ENCODE results near the gene C19orf85. TPM values are rescaled to one million over a fixed set of nuclear protein-coding genes. Genes with fewer than 3 reads are reported as not detected.
A peak's percentile ranks its signal among the peaks of the same experiment; 100 is the strongest.

C19orf85 gene
- total and polyA plus RNA-seq, 2 experiments from 2014 or later, result 1.7 to 3.4 TPM

- TF ChIP-seq, protein P1, sequence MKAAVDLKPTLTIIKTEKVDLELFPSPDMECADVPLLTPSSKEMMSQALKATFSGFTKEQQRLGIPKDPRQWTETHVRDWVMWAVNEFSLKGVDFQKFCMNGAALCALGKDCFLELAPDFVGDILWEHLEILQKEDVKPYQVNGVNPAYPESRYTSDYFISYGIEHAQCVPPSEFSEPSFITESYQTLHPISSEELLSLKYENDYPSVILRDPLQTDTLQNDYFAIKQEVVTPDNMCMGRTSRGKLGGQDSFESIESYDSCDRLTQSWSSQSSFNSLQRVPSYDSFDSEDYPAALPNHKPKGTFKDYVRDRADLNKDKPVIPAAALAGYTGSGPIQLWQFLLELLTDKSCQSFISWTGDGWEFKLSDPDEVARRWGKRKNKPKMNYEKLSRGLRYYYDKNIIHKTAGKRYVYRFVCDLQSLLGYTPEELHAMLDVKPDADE (IDR thresholded peaks at IDR 0.05), result no peak
- TF ChIP-seq STAT1 (IDR thresholded peaks at IDR 0.05; ENCODE audit: unreplicated experiment), result no peak
- TF ChIP-seq JUNB (IDR thresholded peaks at IDR 0.05; ENCODE audit: unreplicated experiment), result no peak
Observed at GRCh38 chr19:55419103-55419502, 45.4 kb downstream of the C19orf85 start (continued).

DNA sequence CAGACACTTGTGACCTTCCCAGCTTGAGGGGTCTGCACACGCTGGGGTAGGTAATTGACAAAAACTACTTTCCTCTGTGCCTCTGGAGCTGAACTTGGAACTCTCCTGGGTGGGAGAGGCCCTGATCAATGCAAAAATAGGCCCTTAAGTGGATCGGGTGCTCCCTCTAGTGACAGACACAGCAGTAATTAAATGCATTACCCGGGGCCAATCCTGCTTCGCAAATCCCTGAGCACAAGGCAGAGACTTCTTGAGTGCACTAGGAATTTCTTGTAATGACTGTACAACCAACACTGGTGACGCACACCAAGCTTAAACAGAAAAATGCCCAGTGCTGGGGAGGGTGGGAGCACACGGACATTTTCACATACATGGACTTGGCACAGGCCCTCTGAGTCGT lies 46.4 kb downstream of the C19orf85 start:
- peaks cover 7% of the 10 kb centered on the region; the same call in 1 of the 2 replicates for H3K27me3 ChIP-seq (ENCODE audit: insufficient read depth)
- Mint-ChIP-seq H3K27ac (no peak overlapping the region), H3K9me3 (peaks cover 14% of the 10 kb centered on the region), H3K4me1 (peaks cover 2% of the 10 kb centered on the region; the same call in 2 of the 3 replicates), H3K36me3 (ENCODE audit: low read depth) (no peaks in the 10 kb centered on the region; the same call in 2 of the 3 replicates), H3K27me3 (ENCODE audit: insufficient read depth, low read depth, poor library complexity) (peaks cover 21% of the 10 kb centered on the region), H3K4me3 (no peak overlapping the region; the same call in 2 of the 3 replicates)
- H3K9me2 ChIP-seq (ENCODE audit: insufficient read depth), result no peaks in the 10 kb centered on the region
- H3K27ac ChIP-seq (ENCODE audit: low read depth), result no peak overlapping the region
- no peak overlapping the region for H3K4me3 ChIP-seq
- H2AFZ ChIP-seq, result peak overlapping the region; percentile 48; the same call in 1 of the 2 replicates
- no peak overlapping the region for H3K4me2 ChIP-seq
- no peaks in the 10 kb centered on the region for H3K4me1 ChIP-seq (ENCODE audit: insufficient read depth)
- H3F3A ChIP-seq (replicated peaks; ENCODE audit: low read depth), result no peaks in the 10 kb centered on the region
- H4K20me1 ChIP-seq (replicated peaks; ENCODE audit: insufficient read depth), result no peaks in the 10 kb centered on the region
- peak; percentile 92 for DNase-seq (ENCODE audit: low spot score)
- no peaks in the 10 kb centered on the region for H3K36me3 ChIP-seq (ENCODE audit: insufficient read depth)
- peak; percentile 98 for ATAC-seq
- TF ChIP-seq CREB1 (CRISPR knock-in tag; IDR thresholded peaks at IDR 0.05; ENCODE audit: low read depth) (0 out of 2 replicates have a peak, but pooled peaks have one; percentile 20), ZNF331 (CRISPR knock-in tag; IDR thresholded peaks at IDR 0.05; ENCODE audit: low read depth) (no peak), CTCF (conservative IDR thresholded peaks at IDR 0.05; ENCODE audit: low read depth in 2 of 2) (peak; percentile 83 to 94), REST (IDR thresholded peaks at IDR 0.05; ENCODE audit: unreplicated experiment) (no peak)
- H3K79me2 ChIP-seq (replicated peaks; ENCODE audit: insufficient read depth), result no peaks in the 10 kb centered on the region

Other genes starting within 250 kb of the C19orf85 start
- 2.9 and 3.2 TPM in 2 replicates for gene TMEM86B, start 236.0 kb downstream of the C19orf85 start, total RNA-seq (2014; rRNA removed; shearing (Covaris generic))
- 1.1 and 1.7 TPM in 2 replicates for gene TMEM86B, start 236.0 kb downstream of the C19orf85 start, polyA plus RNA-seq (2016; fragmentation: Nextera tagmentation; extraction: Ambion mirVana)
- 62.5 and 70.8 TPM in 2 replicates for gene PPP6R1, start 205.7 kb downstream of the C19orf85 start, total RNA-seq (2014; rRNA removed; shearing (Covaris generic))
- gene PPP6R1, start 205.7 kb downstream of the C19orf85 start, polyA plus RNA-seq (2016; fragmentation: Nextera tagmentation; extraction: Ambion mirVana), result 22.2 and 24.9 TPM in 2 replicates
- gene HSPBP1, start 184.6 kb downstream of the C19orf85 start, total RNA-seq (2014; rRNA removed; shearing (Covaris generic)), result 91.0 and 91.1 TPM in 2 replicates
- 81.9 and 83.6 TPM in 2 replicates for gene HSPBP1, start 184.6 kb downstream of the C19orf85 start, polyA plus RNA-seq (2016; fragmentation: Nextera tagmentation; extraction: Ambion mirVana)
- gene BRSK1, start 180.8 kb downstream of the C19orf85 start, total RNA-seq (2014; rRNA removed; shearing (Covaris generic)), result 11.3 and 17.2 TPM in 2 replicates
- gene BRSK1, start 180.8 kb downstream of the C19orf85 start, polyA plus RNA-seq (2016; fragmentation: Nextera tagmentation; extraction: Ambion mirVana), result 2.3 and 3.4 TPM in 2 replicates
- gene TMEM150B, start 139.4 kb downstream of the C19orf85 start, total RNA-seq (2014; rRNA removed; shearing (Covaris generic)), result not detected in 2 replicates
- 0.29 and 0.40 TPM in 2 replicates for gene TMEM150B, start 139.4 kb downstream of the C19orf85 start, polyA plus RNA-seq (2016; fragmentation: Nextera tagmentation; extraction: Ambion mirVana)
- 34.3 and 43.2 TPM in 2 replicates for gene KMT5C, start 124.9 kb downstream of the C19orf85 start, total RNA-seq (2014; rRNA removed; shearing (Covaris generic))
- 12.9 and 14.2 TPM in 2 replicates for gene KMT5C, start 124.9 kb downstream of the C19orf85 start, polyA plus RNA-seq (2016; fragmentation: Nextera tagmentation; extraction: Ambion mirVana)
- gene COX6B2, start 110.0 kb downstream of the C19orf85 start, total RNA-seq (2014; rRNA removed; shearing (Covaris generic)), result 2.7 and 2.9 TPM in 2 replicates
- 5.3 and 5.7 TPM in 2 replicates for gene COX6B2, start 110.0 kb downstream of the C19orf85 start, polyA plus RNA-seq (2016; fragmentation: Nextera tagmentation; extraction: Ambion mirVana)
- not detected in 2 replicates for gene GARIN5B, start 101.5 kb downstream of the C19orf85 start, total RNA-seq (2014; rRNA removed; shearing (Covaris generic))
- gene GARIN5B, start 101.5 kb downstream of the C19orf85 start, polyA plus RNA-seq (2016; fragmentation: Nextera tagmentation; extraction: Ambion mirVana), result not detected in 2 replicates
- 1.1 and 2.2 TPM in 2 replicates for gene IL11, start 94.3 kb downstream of the C19orf85 start, total RNA-seq (2014; rRNA removed; shearing (Covaris generic))
- 0.58 and 1.7 TPM in 2 replicates for gene IL11, start 94.3 kb downstream of the C19orf85 start, polyA plus RNA-seq (2016; fragmentation: Nextera tagmentation; extraction: Ambion mirVana)
- not detected in 2 replicates for gene TMEM190, start 87.9 kb downstream of the C19orf85 start, total RNA-seq (2014; rRNA removed; shearing (Covaris generic))
- gene TMEM190, start 87.9 kb downstream of the C19orf85 start, polyA plus RNA-seq (2016; fragmentation: Nextera tagmentation; extraction: Ambion mirVana), result 4.2 and 4.8 TPM in 2 replicates
- 4.1 and 7.5 TPM in 2 replicates for gene TMEM238, start 80.5 kb downstream of the C19orf85 start, total RNA-seq (2014; rRNA removed; shearing (Covaris generic))
- gene TMEM238, start 80.5 kb downstream of the C19orf85 start, polyA plus RNA-seq (2016; fragmentation: Nextera tagmentation; extraction: Ambion mirVana), result 0.55 and 0.59 TPM in 2 replicates
- gene RPL28, start 78.8 kb downstream of the C19orf85 start, total RNA-seq (2014; rRNA removed; shearing (Covaris generic)), result 463 and 737 TPM in 2 replicates
- 1,528 and 1,802 TPM in 2 replicates for gene RPL28, start 78.8 kb downstream of the C19orf85 start, polyA plus RNA-seq (2016; fragmentation: Nextera tagmentation; extraction: Ambion mirVana)
- 363 and 469 TPM in 2 replicates for gene UBE2S, start 57.0 kb downstream of the C19orf85 start, total RNA-seq (2014; rRNA removed; shearing (Covaris generic))
- gene UBE2S, start 57.0 kb downstream of the C19orf85 start, polyA plus RNA-seq (2016; fragmentation: Nextera tagmentation; extraction: Ambion mirVana), result 523 and 533 TPM in 2 replicates
- 1.4 and 1.6 TPM in 2 replicates for gene SHISA7, start 21.5 kb downstream of the C19orf85 start, total RNA-seq (2014; rRNA removed; shearing (Covaris generic))
- 0.32 and 0.37 TPM in 2 replicates for gene SHISA7, start 21.5 kb downstream of the C19orf85 start, polyA plus RNA-seq (2016; fragmentation: Nextera tagmentation; extraction: Ambion mirVana)
- gene ISOC2, start 3.1 kb downstream of the C19orf85 start, total RNA-seq (2014; rRNA removed; shearing (Covaris generic)), result 82.1 and 85.2 TPM in 2 replicates
- gene ISOC2, start 3.1 kb downstream of the C19orf85 start, polyA plus RNA-seq (2016; fragmentation: Nextera tagmentation; extraction: Ambion mirVana), result 62.6 and 76.5 TPM in 2 replicates
- gene ZNF628, start 11.9 kb upstream of the C19orf85 start, total RNA-seq (2014; rRNA removed; shearing (Covaris generic)), result 10.7 and 12.7 TPM in 2 replicates
- 3.9 and 4.9 TPM in 2 replicates for gene ZNF628, start 11.9 kb upstream of the C19orf85 start, polyA plus RNA-seq (2016; fragmentation: Nextera tagmentation; extraction: Ambion mirVana)
- 25.4 and 27.8 TPM in 2 replicates for gene NAT14, start 20.4 kb upstream of the C19orf85 start, total RNA-seq (2014; rRNA removed; shearing (Covaris generic))
- gene NAT14, start 20.4 kb upstream of the C19orf85 start, polyA plus RNA-seq (2016; fragmentation: Nextera tagmentation; extraction: Ambion mirVana), result 39.6 and 45.5 TPM in 2 replicates
- 0.69 and 1.2 TPM in 2 replicates for gene SSC5D, start 23.7 kb upstream of the C19orf85 start, total RNA-seq (2014; rRNA removed; shearing (Covaris generic))
- 0.14 and 0.23 TPM in 2 replicates for gene SSC5D, start 23.7 kb upstream of the C19orf85 start, polyA plus RNA-seq (2016; fragmentation: Nextera tagmentation; extraction: Ambion mirVana)
- 2.0 and 3.5 TPM in 2 replicates for gene SBK2, start 72.4 kb upstream of the C19orf85 start, total RNA-seq (2014; rRNA removed; shearing (Covaris generic))
- gene SBK2, start 72.4 kb upstream of the C19orf85 start, polyA plus RNA-seq (2016; fragmentation: Nextera tagmentation; extraction: Ambion mirVana), result 0.82 and 1.1 TPM in 2 replicates
- gene SBK3, start 80.8 kb upstream of the C19orf85 start, total RNA-seq (2014; rRNA removed; shearing (Covaris generic)), result 0.23 and 0.94 TPM in 2 replicates
- 0.27 and 0.80 TPM in 2 replicates for gene SBK3, start 80.8 kb upstream of the C19orf85 start, polyA plus RNA-seq (2016; fragmentation: Nextera tagmentation; extraction: Ambion mirVana)
- 8.4 and 12.2 TPM in 2 replicates for gene ZNF579, start 116.1 kb upstream of the C19orf85 start, total RNA-seq (2014; rRNA removed; shearing (Covaris generic))
- gene ZNF579, start 116.1 kb upstream of the C19orf85 start, polyA plus RNA-seq (2016; fragmentation: Nextera tagmentation; extraction: Ambion mirVana), result 7.3 and 8.6 TPM in 2 replicates
- 10.1 and 12.6 TPM in 2 replicates for gene FIZ1, start 134.8 kb upstream of the C19orf85 start, total RNA-seq (2014; rRNA removed; shearing (Covaris generic))
- gene FIZ1, start 134.8 kb upstream of the C19orf85 start, polyA plus RNA-seq (2016; fragmentation: Nextera tagmentation; extraction: Ambion mirVana), result 5.3 and 5.4 TPM in 2 replicates
- 8.3 and 16.5 TPM in 2 replicates for gene ZNF524, start 135.5 kb upstream of the C19orf85 start, total RNA-seq (2014; rRNA removed; shearing (Covaris generic))
- 5.7 and 6.0 TPM in 2 replicates for gene ZNF524, start 135.5 kb upstream of the C19orf85 start, polyA plus RNA-seq (2016; fragmentation: Nextera tagmentation; extraction: Ambion mirVana)
- 10.3 and 12.1 TPM in 2 replicates for gene ZNF865, start 140.9 kb upstream of the C19orf85 start, total RNA-seq (2014; rRNA removed; shearing (Covaris generic))
- gene ZNF865, start 140.9 kb upstream of the C19orf85 start, polyA plus RNA-seq (2016; fragmentation: Nextera tagmentation; extraction: Ambion mirVana), result 2.2 and 2.4 TPM in 2 replicates
- gene ZNF784, start 159.8 kb upstream of the C19orf85 start, total RNA-seq (2014; rRNA removed; shearing (Covaris generic)), result 5.6 and 6.7 TPM in 2 replicates
- 1.5 and 1.6 TPM in 2 replicates for gene ZNF784, start 159.8 kb upstream of the C19orf85 start, polyA plus RNA-seq (2016; fragmentation: Nextera tagmentation; extraction: Ambion mirVana)
- 10.9 and 18.7 TPM in 2 replicates for gene ZNF580, start 176.3 kb upstream of the C19orf85 start, total RNA-seq (2014; rRNA removed; shearing (Covaris generic))
- 23.6 and 23.9 TPM in 2 replicates for gene ZNF580, start 176.3 kb upstream of the C19orf85 start, polyA plus RNA-seq (2016; fragmentation: Nextera tagmentation; extraction: Ambion mirVana)
- 67.2 and 87.6 TPM in 2 replicates for gene ZNF581, start 178.9 kb upstream of the C19orf85 start, total RNA-seq (2014; rRNA removed; shearing (Covaris generic))
- 48.5 and 50.7 TPM in 2 replicates for gene ZNF581, start 178.9 kb upstream of the C19orf85 start, polyA plus RNA-seq (2016; fragmentation: Nextera tagmentation; extraction: Ambion mirVana)
- gene CCDC106, start 183.5 kb upstream of the C19orf85 start, total RNA-seq (2014; rRNA removed; shearing (Covaris generic)), result 8.2 and 12.0 TPM in 2 replicates
- gene CCDC106, start 183.5 kb upstream of the C19orf85 start, polyA plus RNA-seq (2016; fragmentation: Nextera tagmentation; extraction: Ambion mirVana), result 17.6 and 19.9 TPM in 2 replicates
- 233 and 234 TPM in 2 replicates for gene U2AF2, start 190.3 kb upstream of the C19orf85 start, total RNA-seq (2014; rRNA removed; shearing (Covaris generic))
- gene U2AF2, start 190.3 kb upstream of the C19orf85 start, polyA plus RNA-seq (2016; fragmentation: Nextera tagmentation; extraction: Ambion mirVana), result 73.1 and 75.2 TPM in 2 replicates
- 208 and 223 TPM in 2 replicates for gene EPN1, start 210.5 kb upstream of the C19orf85 start, total RNA-seq (2014; rRNA removed; shearing (Covaris generic))
- gene EPN1, start 210.5 kb upstream of the C19orf85 start, polyA plus RNA-seq (2016; fragmentation: Nextera tagmentation; extraction: Ambion mirVana), result 47.1 and 48.9 TPM in 2 replicates